Amniotic epithelial cell (primary cell): ENCODE data around the gene ADAR.

Experiments used
- DNase-seq: peaks from one replicate; pipeline ENCODE4 v3.0.0-alpha.2; 2010; ENCODE audit warnings: low read depth

ADAR gene

DNA sequence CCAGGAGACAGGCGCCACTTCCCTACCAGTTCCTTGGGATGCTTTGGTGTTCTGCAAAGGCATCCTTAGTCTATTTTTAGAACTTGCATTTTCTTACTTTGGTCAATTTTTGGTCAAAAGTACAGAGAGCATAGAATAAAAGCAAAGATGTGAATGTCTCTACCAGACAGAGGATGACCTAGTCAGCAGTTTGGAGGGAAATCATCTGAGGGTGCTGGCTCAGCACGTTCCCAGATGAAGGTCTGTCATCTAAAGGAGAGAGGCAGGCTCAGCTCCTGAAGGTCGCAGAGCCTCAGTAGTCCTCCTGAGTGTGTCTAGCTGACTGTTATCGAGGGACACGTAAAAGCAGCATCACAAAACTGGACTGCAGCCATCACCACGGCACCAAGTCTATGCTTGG, 25.1 kb downstream of the ADAR start:
- no peak for DNase-seq

DNA sequence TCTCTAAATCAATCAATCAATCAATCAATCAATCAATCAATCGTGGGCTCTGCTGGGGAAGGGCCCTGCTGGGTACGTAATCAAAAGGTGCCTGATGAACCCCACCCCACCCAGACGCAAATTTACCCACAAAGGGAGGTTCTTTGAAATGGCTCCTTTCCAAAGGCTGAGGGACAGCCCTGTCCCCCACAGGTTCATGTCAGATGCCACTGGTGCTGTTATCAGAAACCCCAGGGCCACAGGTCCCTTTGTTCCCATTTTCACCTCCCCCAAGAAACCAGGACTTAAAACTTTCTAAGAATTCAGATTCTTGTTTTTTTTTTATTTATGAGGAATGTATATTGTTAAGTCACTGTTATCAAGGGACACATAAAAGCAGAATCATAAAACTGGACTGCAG, 26.2 kb downstream of the ADAR start:
- DNase-seq = no peak

DNA sequence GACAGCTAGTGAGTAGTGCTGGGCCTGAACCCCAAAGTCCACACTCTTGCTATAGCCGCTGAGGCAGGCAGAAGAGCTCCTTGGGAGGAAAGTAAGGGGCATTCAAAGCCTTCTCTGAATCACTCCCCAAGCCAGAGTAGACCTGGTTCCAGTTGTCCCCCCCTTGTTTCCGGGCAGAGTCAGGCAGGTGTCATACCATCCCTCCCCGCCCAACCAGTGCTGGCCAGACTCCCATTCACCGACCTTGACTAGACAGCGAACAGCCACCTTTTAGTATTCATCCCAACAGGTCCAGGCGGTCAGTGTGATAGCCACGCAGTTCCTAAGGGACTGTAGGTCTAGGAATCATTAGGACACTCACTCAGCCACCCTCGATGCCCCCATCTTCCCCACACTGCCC, 28.6 kb downstream of the ADAR start:
- no peak for DNase-seq

DNA sequence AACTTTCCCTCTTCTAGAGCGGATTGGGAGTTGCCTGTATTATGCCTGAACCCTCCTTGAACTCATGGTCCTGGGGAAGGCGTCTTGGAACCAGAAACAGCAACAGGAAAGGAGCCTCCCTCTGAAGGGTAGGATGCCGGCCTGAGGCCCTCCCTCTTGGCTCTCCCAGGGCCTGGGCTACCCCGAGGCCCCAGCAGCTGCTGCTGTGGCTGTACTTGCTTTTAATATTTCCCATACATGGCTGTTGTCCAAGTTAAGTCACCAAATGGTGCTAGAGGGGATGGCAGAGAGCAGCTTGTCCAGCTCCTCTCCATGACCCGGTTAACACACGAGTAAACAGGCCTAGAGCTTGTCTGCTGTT, 29.9 kb downstream of the ADAR start:
- DNase-seq = no peak

DNA sequence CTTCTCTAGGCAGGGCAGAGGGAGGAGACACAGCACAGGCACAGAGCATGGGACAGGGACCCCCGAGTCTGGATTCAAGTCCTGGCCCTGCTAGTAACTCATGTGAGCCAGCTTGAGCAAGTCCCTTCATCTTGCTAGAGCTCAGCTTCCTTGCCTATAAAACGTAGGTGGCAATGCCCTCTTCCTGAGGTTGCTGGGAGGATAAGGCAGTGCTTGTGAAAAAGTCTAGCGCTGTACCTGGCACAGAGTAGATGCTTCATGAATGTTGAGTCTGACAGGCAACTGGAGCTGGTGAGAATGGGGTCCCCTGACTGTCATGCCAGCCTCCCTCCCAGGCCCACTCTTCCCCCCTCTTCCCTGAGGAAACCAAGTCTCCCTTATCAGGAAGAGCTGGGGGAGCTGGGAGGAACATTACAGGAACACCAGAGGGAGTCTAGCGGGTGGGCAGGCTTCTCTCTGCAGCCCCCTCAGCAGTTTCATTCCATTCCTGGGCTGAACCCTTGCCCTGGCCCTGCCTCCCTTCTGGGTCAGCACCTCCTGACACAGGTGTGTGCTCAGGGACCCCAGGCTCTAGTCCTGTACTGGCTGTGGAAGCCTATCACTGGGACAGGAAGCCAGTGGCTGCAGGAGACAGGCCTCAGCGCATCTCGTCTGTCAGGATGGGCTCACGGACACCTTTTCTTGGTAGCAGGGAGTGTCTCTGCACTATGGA, 30.5 kb downstream of the ADAR start:
- DNase-seq = no peak

DNA sequence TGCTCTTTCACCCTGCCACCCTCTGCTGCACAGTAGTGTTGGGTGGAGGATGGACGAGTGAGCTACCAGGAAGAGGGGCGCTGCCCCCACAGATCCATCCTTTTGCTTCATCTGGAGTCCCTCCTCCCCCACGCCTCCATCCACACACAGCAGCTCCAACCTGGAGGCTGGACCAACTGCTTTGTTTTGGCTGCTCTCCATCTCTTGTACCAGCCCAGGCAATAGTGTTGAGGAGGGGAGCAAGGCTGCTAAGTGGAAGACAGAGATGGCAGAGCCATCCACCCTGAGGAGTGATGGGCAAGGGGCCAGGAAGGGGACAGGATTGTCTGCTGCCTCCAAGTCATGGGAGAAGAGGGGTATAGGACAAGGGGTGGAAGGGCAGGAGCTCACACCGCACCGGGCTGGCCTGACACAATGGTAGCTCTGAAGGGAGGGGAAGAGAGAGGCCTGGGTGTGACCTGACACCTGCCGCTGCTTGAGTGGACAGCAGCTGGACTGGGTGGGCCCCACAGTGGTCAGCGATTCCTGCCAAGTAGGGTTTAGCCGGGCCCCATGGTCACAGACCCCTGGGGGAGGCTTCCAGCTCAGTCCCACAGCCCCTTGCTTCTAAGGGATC, 31.9 kb downstream of the ADAR start:
- DNase-seq = no peak

DNA sequence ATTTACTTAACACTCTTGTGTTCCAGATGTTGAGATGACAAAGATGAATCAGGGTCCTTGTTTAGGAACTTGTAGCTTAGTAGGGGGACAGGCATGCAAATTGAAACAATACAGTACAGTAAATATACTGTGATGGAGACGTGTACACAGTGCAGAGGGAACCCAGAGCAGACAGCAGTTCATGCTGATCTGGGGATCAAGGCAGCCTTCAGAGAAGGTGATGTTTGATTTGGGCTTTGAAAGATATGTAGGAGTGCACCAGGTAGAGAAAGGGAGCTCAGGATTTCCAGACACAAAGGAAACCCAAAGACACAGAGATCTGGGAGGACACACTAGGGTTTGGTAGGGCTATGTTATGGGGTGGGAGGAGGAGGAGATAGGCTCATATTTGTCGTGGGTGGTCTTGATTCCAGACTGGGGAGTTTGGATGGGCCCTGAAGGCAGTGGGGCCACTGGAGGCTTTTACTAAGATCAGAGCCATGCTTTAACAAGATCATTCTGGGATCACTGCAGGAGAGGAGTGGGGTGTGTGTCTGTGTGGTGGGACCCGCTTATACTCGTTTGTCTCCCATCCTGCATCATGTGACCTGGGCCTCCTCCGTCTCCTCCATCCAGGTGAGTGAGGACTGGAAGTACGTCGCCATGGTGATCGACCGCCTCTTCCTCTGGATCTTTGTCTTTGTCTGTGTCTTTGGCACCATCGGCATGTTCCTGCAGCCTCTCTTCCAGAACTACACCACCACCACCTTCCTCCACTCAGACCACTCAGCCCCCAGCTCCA, 32.6 kb downstream of the ADAR start:
- DNase-seq = no peak

DNA sequence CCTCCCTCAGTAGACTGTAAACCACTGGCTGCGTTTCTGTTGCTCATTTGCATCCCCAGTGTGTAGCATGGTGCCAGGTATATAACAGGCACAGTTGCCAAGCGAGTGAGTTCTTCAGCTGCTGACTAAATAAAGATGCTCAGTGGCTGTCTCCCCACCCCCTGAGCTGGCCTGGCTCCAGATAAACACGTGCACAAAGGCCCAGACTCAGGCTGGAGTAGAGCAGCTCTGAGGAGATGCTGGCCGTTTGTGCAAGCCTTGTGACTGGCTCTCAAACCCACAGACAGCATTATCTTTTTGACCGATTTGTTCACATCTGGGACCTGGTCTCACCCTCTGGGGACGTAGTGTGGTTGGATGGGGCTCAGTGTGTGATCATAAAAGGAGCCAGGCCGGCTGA, 33.3 kb downstream of the ADAR start:
- peak; percentile 51 for DNase-seq

DNA sequence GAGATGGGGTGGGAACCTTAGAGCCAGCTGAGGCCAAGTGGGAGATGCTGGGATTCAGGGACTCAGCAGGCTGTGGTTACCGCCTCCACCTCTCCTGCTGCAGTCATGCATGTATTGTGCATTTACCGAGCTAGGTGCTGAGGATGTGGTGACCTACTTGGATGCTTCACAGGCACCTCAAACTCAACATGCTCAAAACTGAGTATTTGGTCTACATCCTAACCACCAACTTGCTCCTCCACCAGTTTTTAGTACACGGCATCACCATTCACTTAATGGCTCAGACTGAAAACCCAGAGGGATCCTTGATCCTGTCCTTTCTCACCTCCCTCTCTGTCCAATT, 34.8 kb downstream of the ADAR start:
- DNase-seq = no peak

DNA sequence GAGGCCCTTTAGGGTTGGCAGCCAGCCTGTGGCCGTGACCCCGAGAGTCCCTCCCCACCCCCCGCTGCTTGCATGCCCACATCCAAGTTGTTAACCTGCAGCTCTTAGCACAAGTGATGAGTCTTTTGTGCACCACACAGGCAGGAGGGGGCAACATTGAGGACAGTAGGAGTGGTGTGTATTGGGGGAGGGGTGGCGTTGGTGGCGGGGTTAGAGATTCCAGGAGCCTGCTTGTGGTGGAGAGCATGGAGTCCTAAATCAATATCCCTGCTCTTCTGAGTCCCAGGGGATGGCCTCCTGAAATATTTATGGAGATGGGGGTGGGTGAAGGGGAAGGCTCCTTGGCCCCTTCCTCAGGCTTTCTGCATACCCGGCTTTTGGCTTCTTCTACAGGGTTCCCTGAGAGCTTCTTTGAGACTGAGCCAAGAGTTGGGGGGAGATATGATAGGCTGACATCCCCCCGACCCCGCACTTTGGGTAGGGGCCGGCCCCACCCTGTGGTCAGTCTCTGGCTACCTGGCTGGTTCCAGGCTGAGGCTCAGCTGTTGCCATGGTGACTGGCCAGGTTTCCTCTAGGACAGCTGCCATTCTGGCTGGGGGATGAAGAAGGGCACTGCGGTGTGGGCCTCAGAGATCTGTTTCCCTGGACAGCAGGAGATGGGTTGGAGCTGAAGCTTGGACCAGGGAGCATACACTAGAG, 35.4 kb downstream of the ADAR start:
- no peak for DNase-seq

DNA sequence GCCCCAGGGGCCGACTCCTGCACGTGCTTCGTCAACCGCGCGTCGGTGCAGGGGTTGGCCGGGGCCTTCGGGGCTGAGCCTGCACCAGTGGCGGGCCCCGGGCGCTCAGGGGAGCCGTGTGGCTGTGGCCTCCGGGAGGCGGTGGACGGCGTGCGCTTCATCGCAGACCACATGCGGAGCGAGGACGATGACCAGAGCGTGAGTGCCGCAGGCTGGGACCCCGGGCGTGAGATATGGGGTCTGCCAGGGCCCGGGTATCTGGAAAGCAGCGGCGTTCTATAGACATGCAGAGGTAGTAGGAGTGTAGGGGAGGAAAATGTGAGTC, 36.1 kb downstream of the ADAR start:
- DNase-seq = no peak

DNA sequence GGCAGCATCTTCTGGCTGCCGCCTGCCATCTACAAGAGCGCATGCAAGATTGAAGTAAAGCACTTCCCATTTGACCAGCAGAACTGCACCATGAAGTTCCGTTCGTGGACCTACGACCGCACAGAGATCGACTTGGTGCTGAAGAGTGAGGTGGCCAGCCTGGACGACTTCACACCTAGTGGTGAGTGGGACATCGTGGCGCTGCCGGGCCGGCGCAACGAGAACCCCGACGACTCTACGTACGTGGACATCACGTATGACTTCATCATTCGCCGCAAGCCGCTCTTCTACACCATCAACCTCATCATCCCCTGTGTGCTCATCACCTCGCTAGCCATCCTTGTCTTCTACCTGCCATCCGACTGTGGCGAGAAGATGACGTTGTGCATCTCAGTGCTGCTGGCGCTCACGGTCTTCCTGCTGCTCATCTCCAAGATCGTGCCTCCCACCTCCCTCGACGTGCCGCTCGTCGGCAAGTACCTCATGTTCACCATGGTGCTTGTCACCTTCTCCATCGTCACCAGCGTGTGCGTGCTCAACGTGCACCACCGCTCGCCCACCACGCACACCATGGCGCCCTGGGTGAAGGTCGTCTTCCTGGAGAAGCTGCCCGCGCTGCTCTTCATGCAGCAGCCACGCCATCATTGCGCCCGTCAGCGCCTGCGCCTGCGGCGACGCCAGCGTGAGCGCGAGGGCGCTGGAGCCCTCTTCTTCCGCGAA, 36.6 kb downstream of the ADAR start:
- DNase-seq = no peak

DNA sequence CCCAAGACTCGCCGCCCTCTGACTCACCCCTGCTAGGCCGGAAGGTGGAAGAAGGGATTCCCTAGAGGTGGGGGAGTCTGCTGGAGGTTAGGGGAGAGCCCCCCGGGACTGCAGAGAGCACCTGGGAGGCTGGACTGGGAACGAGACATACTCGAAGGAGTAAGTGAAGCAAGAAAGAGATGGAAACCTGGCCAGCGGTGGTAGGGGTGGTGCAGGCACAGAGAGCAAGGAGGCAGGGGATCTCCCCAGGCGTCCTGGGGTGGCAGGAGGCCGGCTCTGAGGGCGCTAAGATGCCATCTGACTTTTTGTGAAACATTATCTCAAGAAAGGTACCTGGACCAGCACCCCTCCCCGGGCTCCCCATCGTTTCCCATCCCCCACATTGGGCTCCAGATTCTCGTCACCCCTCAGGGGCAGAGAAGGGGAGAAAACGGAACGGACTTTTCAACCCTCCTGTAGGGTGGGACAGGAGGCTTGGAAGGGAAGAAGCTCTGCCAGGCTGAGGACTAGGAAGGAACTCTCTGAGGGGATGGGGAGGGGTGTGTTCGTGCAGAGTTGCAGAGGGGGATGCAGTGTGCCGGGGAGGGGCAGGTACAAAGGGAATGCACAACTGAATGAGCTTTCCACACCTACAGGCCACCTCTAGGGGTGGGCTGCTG, 39.7 kb downstream of the ADAR start:
- no peak for DNase-seq

DNA sequence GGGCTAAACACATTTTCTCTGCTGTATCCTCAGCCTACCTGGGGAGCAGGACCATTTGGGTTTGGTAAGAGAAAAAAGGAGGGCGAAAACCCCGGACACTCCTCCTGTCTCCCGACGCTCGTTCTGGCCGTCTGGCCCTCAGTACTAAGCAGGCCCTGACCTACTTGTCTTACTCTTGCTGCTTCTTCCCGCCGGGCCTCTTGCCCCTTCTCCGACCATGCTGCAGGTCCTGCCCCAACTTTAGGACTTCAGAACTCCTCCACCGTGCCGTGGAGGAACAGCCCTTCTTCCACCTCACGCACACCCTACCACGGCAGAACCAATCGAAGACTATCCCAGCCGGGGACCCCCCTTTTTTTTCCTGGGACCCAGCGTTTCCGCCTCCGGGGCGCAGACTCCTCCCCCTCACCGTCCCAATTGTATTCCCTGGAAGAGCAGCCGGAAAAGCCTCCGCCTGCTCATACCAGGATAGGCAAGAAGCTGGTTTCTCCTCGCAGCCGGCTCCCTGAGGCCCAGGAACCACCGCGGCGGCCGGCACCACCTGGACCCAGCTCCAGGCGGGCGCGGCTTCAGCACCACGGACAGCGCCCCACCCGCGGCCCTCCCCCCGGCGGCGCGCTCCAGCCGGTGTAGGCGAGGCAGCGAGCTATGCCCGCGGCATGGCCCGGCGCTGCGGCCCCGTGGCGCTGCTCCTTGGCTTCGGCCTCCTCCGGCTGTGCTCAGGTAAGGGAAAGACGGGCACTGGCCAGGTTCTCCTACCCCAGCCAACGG, 40.4 kb downstream of the ADAR start, which contains the start of gene CHRNB2:
Gene CHRNB2, plus strand, starts transcription at position 393 of the 771 bp plus-strand sequence. Its CDS starts 267 bp downstream, at position 660.
- peak; percentile 20 for DNase-seq

DNA sequence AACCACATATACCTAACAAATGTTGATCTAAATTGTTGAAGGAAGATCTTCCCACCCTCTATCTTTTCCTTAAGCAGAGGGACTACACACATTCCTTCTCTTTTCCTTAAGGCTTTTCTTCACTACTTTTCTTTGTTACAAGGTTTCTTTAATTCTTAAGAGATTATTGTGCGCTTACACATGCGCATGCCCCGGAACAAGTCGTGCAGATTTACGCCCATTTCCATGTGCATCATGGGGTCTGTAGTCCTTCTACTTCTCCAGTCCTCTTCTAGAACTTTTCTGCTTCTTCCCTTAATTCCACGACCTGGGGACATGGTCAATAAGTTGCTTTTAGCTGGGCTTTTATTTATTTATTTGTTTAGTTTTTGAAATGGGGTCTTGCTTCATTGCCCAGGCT, 42.1 kb downstream of the ADAR start:
- no peak for DNase-seq

DNA sequence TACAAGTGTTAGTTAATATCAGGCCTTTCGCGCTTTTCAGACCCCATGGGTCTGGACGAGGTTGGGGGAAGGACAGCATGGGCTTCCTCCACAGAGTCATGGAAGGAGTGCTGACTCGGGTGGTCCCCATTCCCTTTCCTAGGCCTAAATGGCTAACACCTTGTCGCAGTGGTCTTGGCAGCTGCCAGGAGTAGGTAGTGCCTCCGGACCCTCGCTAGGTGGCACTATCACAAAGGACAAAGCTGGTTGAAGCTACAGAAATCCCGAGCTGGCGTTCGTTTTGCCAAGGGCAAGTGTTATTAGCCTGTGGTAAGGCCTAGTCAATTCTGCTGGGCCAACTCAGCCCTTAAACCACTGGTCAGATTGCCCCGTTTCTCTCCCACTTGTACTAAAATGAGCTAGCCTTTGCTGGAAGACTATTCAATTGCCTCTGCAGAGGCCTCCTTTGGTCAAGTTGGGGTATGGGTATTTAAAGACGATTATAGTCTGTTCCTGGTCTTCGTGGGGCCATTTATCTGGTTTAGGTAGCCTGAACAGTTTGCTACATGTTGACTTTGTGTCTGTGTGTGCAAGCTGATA, 48.4 kb downstream of the ADAR start:
- DNase-seq = peak; percentile 90

DNA sequence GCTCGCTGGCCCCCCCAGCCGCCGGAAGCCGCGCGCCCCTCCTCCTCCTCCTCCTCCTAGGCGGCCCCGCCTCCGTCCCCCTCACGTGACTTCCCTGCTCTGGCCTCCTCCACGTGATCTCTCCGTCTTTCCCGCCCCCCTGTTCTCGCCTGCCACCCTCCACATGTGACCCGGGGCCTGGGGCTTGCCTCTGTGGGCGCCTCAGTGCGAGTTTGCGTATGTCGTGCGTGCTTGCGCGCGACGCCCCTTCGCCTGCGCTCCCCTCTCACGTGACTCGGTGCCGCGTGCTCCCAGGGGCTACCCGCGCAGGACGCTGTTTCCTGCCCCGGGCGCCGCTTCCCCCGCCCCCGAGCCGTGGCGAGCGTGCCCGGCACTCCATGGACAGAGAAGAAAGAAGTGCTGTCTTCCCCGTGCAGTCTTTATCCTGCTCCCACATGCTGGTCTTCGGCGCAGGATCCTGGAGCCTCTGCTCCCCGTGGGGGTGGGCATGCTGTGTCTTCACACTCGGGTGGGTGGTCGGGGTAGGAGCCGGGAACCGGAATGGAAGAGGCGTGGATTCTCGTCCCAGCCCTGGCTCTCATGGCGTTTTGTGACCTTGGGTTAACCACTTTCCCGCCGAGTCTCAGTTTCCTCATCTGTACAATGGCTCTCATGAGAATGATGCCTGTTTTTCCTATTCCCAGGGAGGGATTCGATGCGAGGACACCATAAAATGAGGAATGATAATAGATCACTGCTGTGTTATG, 49.1 kb downstream of the ADAR start:
- DNase-seq = peak; percentile 99

DNA sequence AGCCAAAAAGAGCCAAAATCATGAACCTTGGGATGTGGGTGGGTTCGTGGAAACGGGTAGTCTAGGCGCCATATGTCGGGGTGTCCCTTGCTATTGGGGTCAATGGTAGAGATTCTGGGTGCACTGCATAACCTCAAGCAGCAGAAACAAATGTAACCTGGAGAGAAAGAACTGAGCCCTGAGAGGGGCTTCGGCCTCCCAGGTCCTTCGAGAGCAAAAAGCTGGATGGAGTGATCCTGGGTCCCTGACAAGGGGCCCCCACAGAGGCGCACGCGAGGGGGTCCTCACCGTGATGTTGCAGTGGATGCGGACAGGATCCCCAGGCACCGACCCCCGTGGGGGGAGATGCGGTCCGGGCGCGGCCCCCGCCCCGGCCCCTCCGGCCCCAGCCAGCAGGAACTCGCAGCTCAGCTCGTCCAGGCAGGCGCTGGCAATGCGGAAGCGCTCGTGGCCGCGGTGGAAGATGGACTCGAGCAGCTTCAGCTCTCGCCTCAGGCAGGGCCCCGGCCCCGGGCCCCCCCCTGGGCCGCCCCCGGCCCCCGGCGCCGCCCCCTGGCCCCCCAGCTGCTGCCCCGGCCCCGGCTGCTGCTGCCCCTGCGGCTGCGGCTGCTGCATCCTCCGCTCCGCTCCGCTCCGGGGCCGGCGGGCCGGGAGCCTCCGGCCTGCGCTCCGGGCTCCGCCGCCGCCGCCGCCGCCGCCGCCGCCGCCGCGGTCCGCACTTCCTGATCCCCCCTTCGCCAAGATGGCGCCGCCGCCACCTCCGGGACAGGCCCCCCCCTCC, 49.9 kb downstream of the ADAR start, which contains the start of gene UBE2Q1:
Gene UBE2Q1, minus strand, starts transcription at position 724 of the 781 bp plus-strand sequence. Its CDS starts 109 bp downstream, at position 615.
- DNase-seq = no peak
